DOHH2 (cell line): Measurements from ENCODE around the gene MTFR1L.

ENCODE experiments used
- CTCF ChIP-seq: fragments of 200-600 bp; sonication (generic); IDR thresholded peaks from one replicate; pipeline ENCODE4 v1.5.1; 2014; ENCODE audit warnings: antibody characterized with exemption, mild to moderate bottlenecking, low read depth, low read length; ENCODE audit not compliant: poor library complexity, severe bottlenecking
- EZH2phosphoT487 ChIP-seq: fragments of 200-600 bp; sonication (generic); IDR thresholded peaks from 2 replicates; pipeline ENCODE4 v1.6.1; 2017; ENCODE audit warnings: borderline replicate concordance, mild to moderate bottlenecking, antibody characterized with exemption, low read length, moderate library complexity, mixed read lengths

GRCh38 chr1:25774206-25774803, 45.4 kb upstream of the MTFR1L start:
- TF ChIP-seq CTCF: no peak
- TF ChIP-seq EZH2phosphoT487: no peak
